GM12872 (cell line): ENCODE data around the gene ZGLP1.

Source experiments
- CTCF ChIP-seq: IDR thresholded peaks from 3 replicates; pipeline ENCODE4 v1.5.1; 2011; ENCODE audit warnings: low read depth, mild to moderate bottlenecking, low read length, moderate library complexity; ENCODE audit not compliant: insufficient read depth

Gene ZGLP1

GRCh38 chr19:10266706-10267105, 42.9 kb downstream of the ZGLP1 start:
- TF ChIP-seq CTCF: no peak

GRCh38 chr19:10262771-10263170, 46.8 kb downstream of the ZGLP1 start:
- no peak for TF ChIP-seq CTCF

GRCh38 chr19:10260141-10260584, 49.5 kb downstream of the ZGLP1 start:
- TF ChIP-seq CTCF: no peak

- peak; percentile 86 for TF ChIP-seq CTCF
Measured at GRCh38 chr19:10259162-10259905, 50.3 kb downstream of the ZGLP1 start.

DNA sequence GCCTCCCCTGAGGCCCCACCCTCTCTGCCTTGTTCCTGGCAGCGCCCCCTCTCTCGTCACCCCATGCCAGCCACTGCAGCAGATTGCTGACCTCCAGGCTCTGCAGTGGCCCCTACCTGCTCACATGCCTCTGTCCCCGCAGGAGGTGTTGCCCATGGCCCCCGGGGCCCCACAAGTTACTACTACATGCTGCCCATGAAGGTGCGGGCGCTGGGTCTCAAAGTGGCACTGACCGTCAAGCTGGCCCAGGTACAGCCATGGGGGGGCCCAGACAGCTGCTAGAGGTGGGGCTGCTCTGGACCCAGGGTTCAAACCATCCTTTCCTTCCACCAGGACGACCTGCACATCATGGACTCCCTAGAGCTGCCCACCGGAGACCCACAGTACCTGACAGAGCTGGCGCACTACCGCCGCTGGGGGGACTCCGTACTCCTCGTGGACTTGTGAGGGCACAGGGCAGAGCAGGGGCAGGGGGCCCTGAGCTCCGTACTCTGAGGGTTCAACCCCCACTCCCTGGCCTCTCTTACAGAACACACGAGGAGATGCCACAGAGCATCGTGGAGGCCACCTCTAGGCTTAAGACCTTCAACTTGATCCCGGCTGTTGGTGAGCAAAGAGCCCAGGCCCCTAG, 51.4 kb downstream of the ZGLP1 start:
- TF ChIP-seq CTCF: no peak

DNA sequence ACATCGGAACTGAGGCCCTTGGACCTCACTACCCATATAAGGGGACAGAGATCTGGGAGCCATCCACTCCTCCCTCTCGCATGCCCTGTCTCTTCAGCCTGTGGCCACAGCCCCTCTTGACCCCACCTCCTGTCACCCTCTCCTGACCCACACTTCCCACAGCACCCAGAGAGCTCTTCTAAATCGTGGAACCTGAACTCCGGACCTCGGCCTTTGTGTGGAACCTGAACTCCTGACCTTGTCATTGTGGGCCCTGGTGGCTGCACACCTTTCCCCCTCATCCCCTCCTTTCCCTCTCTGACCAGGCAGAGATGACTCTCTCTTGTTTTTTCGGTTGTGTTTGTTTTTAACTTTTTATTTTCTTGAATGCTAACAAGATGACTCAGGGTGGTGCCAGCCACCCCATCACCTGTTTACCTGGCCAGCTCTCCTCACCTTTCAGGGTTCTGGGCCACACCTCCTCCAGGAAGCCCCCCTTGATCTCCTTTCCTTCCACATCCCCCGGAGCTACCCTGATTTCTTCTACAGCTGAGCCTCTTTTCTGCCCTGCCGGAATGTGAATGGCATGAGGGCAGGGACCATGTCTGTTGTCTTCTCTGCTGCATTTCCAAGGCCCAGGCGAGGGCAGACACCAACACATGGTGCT, 52.5 kb downstream of the ZGLP1 start:
- TF ChIP-seq CTCF: no peak

GRCh38 chr19:10256551-10256950, 53.1 kb downstream of the ZGLP1 start:
- TF ChIP-seq CTCF: no peak
